ENCODE measurements around the gene CNTNAP4.

GRCh38 chr16:76303637-76304314 is 26.6 kb downstream of the CNTNAP4 start:
- TF ChIP-seq SUZ12 (IDR thresholded peaks at IDR 0.05; ENCODE audit: extremely low read depth, insufficient read depth, insufficient read length) (no peak), ZNF274 (IDR thresholded peaks at IDR 0.05; ENCODE audit: low read depth, low read length) (no peak)

Measured in NT2/D1 (cell line).